ENCODE data around the gene AIP.
A peak's percentile ranks its signal among the peaks of the same experiment; 100 is the strongest.

Gene AIP

DNA sequence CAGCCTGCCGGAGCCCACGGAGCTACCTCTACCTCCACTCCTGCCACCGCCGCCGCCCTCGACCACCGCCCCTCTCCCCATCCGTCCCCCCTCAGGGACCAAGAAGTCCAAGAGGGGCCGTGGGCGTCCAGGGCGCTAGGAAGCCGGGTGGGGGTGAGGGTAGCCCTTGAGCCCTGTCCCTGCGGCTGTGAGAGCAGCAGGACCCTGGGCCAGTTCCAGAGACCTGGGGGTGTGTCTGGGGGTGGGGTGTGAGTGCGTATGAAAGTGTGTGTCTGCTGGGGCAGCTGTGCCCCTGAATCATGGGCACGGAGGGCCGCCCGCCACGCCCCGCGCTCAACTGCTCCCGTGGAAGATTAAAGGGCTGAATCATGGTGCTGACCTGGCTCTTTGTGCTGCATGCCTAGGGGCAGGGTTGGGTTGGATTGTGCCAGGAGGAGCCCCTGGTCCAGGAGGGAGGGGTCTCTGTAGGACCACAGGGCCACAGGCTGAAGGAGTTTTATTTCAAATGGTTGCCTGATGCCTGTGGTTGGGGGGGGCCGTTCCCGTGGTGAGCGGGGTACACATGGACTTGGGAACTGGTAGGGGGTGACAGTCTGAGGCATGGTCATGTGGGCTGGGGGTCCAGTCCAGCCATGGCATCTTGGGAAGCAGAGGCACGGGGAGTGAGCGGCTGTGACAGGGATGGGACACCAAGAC lies 47.6 kb upstream of the AIP start:
- Histone ChIP-seq H3K4me2 (ENCODE audit: insufficient read depth, low read length) (peak overlapping the region; percentile 99), H3K79me2 (ENCODE audit: insufficient read depth, low read length) (peaks cover 94% of the 10 kb centered on the region), H3K9ac (ENCODE audit: low read depth, low read length) (peak overlapping the region; percentile 99), H3K4me1 (ENCODE audit: insufficient read depth, low read length) (peaks cover 84% of the 10 kb centered on the region), H3K9me3 (ENCODE audit: insufficient read depth, low read length, severe bottlenecking) (no peaks in the 10 kb centered on the region), H2AFZ (ENCODE audit: low read depth, low read length) (no peak overlapping the region), H3K36me3 (ENCODE audit: insufficient read depth, low read length) (peaks cover 87% of the 10 kb centered on the region), H3K27ac (ENCODE audit: low read length) (peak overlapping the region; percentile 100), H4K20me1 (ENCODE audit: insufficient read depth, low read length) (peaks cover 61% of the 10 kb centered on the region), H3K4me3 (ENCODE audit: low read depth in 1 of 2, low read length in 2 of 2) (peak overlapping the region in 1 of 2 experiments; percentile 85; a peak in 2 of 4 replicates), H3K27me3 (ENCODE audit: insufficient read depth, low read length, poor library complexity) (no peaks in the 10 kb centered on the region)
- DNase-seq (no peak), ATAC-seq (ENCODE audit: insufficient read depth, low read depth) (no peak)
- no peak for TF ChIP-seq EZH2 (IDR thresholded peaks at IDR 0.05; ENCODE audit: borderline replicate concordance, low read depth, low read length, severe bottlenecking)
- TF ChIP-seq, protein P1, sequence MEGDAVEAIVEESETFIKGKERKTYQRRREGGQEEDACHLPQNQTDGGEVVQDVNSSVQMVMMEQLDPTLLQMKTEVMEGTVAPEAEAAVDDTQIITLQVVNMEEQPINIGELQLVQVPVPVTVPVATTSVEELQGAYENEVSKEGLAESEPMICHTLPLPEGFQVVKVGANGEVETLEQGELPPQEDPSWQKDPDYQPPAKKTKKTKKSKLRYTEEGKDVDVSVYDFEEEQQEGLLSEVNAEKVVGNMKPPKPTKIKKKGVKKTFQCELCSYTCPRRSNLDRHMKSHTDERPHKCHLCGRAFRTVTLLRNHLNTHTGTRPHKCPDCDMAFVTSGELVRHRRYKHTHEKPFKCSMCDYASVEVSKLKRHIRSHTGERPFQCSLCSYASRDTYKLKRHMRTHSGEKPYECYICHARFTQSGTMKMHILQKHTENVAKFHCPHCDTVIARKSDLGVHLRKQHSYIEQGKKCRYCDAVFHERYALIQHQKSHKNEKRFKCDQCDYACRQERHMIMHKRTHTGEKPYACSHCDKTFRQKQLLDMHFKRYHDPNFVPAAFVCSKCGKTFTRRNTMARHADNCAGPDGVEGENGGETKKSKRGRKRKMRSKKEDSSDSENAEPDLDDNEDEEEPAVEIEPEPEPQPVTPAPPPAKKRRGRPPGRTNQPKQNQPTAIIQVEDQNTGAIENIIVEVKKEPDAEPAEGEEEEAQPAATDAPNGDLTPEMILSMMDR (IDR thresholded peaks at IDR 0.05; ENCODE audit: borderline replicate concordance, extremely low read depth, low read length, poor library complexity, severe bottlenecking): no peak

DNA sequence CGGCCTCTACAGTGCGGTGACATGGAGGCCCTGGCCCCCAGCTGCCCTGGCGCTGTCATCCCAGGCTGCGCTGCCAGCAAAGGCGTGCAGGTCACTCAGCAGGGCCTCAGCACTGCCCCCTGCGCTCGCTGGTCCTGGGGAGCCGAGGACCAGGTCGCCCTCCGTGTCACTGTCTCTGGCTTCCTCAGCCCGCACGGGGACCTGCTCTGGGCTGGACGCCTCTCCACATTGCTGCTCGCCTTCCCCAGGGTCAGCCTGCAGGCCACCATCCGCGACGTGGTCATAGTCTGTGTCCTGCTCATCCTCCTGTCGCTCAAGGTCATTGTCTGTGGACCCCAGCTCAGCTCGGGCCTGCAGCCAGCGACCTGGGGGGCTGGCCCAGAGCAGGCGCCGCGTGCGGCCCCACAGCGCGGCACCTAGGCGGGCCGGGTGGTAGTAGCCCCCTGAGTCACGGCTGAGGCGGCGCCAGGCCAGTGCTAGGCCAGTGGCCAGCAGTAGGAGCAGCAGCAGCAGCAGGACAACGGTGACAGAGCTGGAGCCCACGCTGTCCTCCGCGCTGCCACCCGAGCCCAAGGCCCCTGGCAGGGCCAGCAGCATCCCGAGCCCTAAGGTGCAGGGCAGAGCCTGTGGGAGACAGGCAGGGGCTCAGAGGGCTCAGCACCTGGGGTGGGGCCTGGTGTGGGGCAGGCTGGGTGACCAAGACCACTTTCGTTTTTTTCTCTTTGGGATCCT lies 46.9 kb upstream of the AIP start:
- peaks cover 82% of the 10 kb centered on the region for H3K36me3 ChIP-seq (ENCODE audit: insufficient read depth, low read length)
- peaks cover 89% of the 10 kb centered on the region for H3K79me2 ChIP-seq (ENCODE audit: insufficient read depth, low read length)
- no peaks in the 10 kb centered on the region for H3K9me3 ChIP-seq (ENCODE audit: insufficient read depth, low read length, severe bottlenecking)
- DNase-seq: no peak
- TF ChIP-seq, protein P1 (IDR thresholded peaks at IDR 0.05; ENCODE audit: borderline replicate concordance, extremely low read depth, low read length, poor library complexity, severe bottlenecking): no peak
- no peak for TF ChIP-seq EZH2 (IDR thresholded peaks at IDR 0.05; ENCODE audit: borderline replicate concordance, low read depth, low read length, severe bottlenecking)
- peak overlapping the region; percentile 99 for H3K9ac ChIP-seq (ENCODE audit: low read depth, low read length)
- H3K27ac ChIP-seq (ENCODE audit: low read length): peak overlapping the region; percentile 100
- no peak overlapping the region for H2AFZ ChIP-seq (ENCODE audit: low read depth, low read length)
- no peaks in the 10 kb centered on the region for H3K27me3 ChIP-seq (ENCODE audit: insufficient read depth, low read length, poor library complexity)
- peak overlapping the region; percentile 85 to 92 for H3K4me3 ChIP-seq (ENCODE audit: low read depth in 1 of 2, low read length in 2 of 2)
- H4K20me1 ChIP-seq (ENCODE audit: insufficient read depth, low read length): peaks cover 57% of the 10 kb centered on the region
- H3K4me1 ChIP-seq (ENCODE audit: insufficient read depth, low read length): peaks cover 79% of the 10 kb centered on the region
- H3K4me2 ChIP-seq (ENCODE audit: insufficient read depth, low read length): peak overlapping the region; percentile 99
- ATAC-seq (ENCODE audit: insufficient read depth, low read depth): no peak

DNA sequence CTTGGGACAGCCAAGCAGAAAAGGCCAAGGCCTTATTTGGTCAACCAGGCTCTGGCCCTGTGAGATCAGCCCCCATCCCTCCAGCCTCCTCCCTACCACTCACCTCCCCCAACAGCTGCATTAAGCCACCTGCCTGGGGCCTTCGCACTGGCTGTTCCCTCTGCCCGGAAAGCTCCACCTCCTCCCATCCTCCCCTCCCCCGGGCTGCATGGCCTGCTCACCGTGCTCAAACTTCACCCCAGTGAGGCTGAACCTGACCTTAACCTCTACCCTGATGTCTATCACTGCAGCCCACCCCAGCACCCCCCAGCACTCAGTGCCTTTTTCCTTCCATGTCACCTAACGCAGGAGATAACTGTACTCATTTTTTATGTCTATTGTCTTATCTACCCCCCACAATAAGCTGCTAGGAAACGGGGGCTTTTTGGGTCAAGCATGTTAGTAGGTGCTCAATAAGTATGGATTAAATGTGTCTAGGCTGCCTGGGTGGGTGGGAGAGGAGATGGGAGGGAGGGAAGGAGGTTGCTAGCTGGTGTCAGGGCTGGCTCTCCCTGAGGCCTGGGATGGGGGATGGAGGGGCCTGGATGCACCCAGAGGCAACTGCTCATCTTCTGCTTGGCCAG lies 46.3 kb upstream of the AIP start:
- peaks cover 74% of the 10 kb centered on the region for H3K4me1 ChIP-seq (ENCODE audit: insufficient read depth, low read length)
- H3K27ac ChIP-seq (ENCODE audit: low read length): peak overlapping the region; percentile 100
- H3K4me2 ChIP-seq (ENCODE audit: insufficient read depth, low read length): peak overlapping the region; percentile 99
- peak overlapping the region; percentile 85 to 92 for H3K4me3 ChIP-seq (ENCODE audit: low read depth in 1 of 2, low read length in 2 of 2)
- no peaks in the 10 kb centered on the region for H3K9me3 ChIP-seq (ENCODE audit: insufficient read depth, low read length, severe bottlenecking)
- H3K27me3 ChIP-seq (ENCODE audit: insufficient read depth, low read length, poor library complexity): no peaks in the 10 kb centered on the region
- peak overlapping the region; percentile 99 for H3K9ac ChIP-seq (ENCODE audit: low read depth, low read length)
- ATAC-seq (ENCODE audit: insufficient read depth, low read depth) (peak; percentile 47), DNase-seq (peak; percentile 86)
- peaks cover 84% of the 10 kb centered on the region for H3K79me2 ChIP-seq (ENCODE audit: insufficient read depth, low read length)
- no peak overlapping the region for H2AFZ ChIP-seq (ENCODE audit: low read depth, low read length)
- TF ChIP-seq, protein P1 (IDR thresholded peaks at IDR 0.05; ENCODE audit: borderline replicate concordance, extremely low read depth, low read length, poor library complexity, severe bottlenecking): no peak
- TF ChIP-seq EZH2 (IDR thresholded peaks at IDR 0.05; ENCODE audit: borderline replicate concordance, low read depth, low read length, severe bottlenecking): no peak
- H3K36me3 ChIP-seq (ENCODE audit: insufficient read depth, low read length): peaks cover 77% of the 10 kb centered on the region
- H4K20me1 ChIP-seq (ENCODE audit: insufficient read depth, low read length): peaks cover 57% of the 10 kb centered on the region

Data from DND-41 (cell line).